ENCODE measurements around the gene CLDN18.
A peak's percentile ranks its signal among the peaks of the same experiment; 100 is the strongest.

CLDN18 gene

GRCh38 chr3:138063416-138063815 is 53.5 kb downstream of the CLDN18 start:
- Mint-ChIP-seq H3K9me3 (ENCODE audit: low read depth) (no peaks in the 10 kb centered on the region), H3K4me3 (no peak overlapping the region), H3K4me1 (ENCODE audit: low read depth) (no peaks in the 10 kb centered on the region), H3K27ac (no peak overlapping the region), H3K27me3 (no peaks in the 10 kb centered on the region), H3K36me3 (no peaks in the 10 kb centered on the region)

GRCh38 chr3:138065949-138066348 is 56.0 kb downstream of the CLDN18 start:
- Mint-ChIP-seq H3K9me3 (ENCODE audit: low read depth) (no peaks in the 10 kb centered on the region), H3K4me3 (no peak overlapping the region), H3K4me1 (ENCODE audit: low read depth) (no peaks in the 10 kb centered on the region), H3K36me3 (no peaks in the 10 kb centered on the region), H3K27ac (no peak overlapping the region), H3K27me3 (peaks cover 4% of the 10 kb centered on the region)

GRCh38 chr3:138066383-138066782 is 56.4 kb downstream of the CLDN18 start:
- Mint-ChIP-seq H3K4me3 (no peak overlapping the region), H3K27me3 (peaks cover 6% of the 10 kb centered on the region), H3K36me3 (no peaks in the 10 kb centered on the region), H3K27ac (no peak overlapping the region), H3K4me1 (ENCODE audit: low read depth) (no peaks in the 10 kb centered on the region), H3K9me3 (ENCODE audit: low read depth) (no peaks in the 10 kb centered on the region)

DNA sequence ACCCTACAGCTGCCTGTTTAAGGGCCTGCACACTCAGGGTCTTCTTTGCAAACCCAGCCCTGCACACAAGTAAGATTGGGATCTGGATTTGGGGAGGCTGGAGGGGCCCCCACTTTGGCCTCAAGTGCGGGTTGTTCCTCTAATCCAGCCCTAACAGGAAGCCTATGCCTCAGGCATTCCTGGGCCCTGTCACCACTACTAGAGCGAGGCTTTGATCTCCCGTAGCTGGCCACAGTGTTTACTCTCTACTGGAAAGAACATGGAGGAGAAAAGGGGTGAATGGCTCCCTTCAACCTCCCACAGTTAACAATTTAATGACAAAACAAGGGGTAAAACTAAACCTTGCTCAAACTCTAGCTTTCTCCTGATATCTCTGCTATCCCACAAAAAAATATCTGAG is 57.0 kb downstream of the CLDN18 start:
- peaks cover 6% of the 10 kb centered on the region for H3K27me3 Mint-ChIP-seq
- no peaks in the 10 kb centered on the region for H3K36me3 Mint-ChIP-seq
- H3K27ac Mint-ChIP-seq: no peak overlapping the region
- no peak overlapping the region for H3K4me3 Mint-ChIP-seq
- H3K9me3 Mint-ChIP-seq (ENCODE audit: low read depth): no peaks in the 10 kb centered on the region
- H3K4me1 Mint-ChIP-seq (ENCODE audit: low read depth): no peaks in the 10 kb centered on the region

- Mint-ChIP-seq H3K9me3 (ENCODE audit: low read depth) (no peaks in the 10 kb centered on the region), H3K36me3 (no peaks in the 10 kb centered on the region), H3K4me1 (ENCODE audit: low read depth) (no peaks in the 10 kb centered on the region), H3K27me3 (peaks cover 6% of the 10 kb centered on the region), H3K4me3 (no peak overlapping the region), H3K27ac (no peak overlapping the region)
Observed at GRCh38 chr3:138068046-138068445, 58.1 kb downstream of the CLDN18 start.

DNA sequence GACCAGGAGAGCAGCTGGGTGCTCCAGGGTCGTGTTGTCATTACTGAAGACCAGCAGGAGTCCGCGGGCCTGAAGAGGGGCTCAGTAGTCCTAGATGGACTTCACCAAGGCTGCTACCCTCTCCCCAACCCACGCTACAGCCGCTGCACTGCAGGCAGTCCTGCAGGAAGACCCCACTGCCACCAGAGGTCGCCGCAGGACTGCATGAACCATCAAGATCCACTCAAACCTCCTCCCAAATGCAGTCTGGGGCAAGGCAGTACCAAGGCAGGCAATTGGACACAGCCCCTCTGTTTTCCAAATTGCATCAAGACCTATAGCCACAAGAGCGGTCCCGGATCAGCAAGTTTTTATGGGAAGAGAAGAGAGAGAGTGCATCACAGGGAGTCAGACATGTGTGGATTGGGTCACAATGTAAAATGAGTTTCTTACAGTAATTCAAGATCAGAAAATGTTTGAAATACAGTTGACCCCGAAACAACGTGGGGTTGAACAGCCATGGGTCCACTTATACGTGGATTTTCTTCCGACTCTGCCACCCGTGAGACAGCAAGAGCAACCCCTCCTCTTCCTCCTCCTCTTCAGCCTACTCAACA is 58.7 kb downstream of the CLDN18 start:
- Mint-ChIP-seq H3K27ac (no peak overlapping the region), H3K36me3 (no peaks in the 10 kb centered on the region), H3K4me3 (no peak overlapping the region), H3K27me3 (peaks cover 6% of the 10 kb centered on the region), H3K4me1 (ENCODE audit: low read depth) (no peaks in the 10 kb centered on the region), H3K9me3 (ENCODE audit: low read depth) (no peaks in the 10 kb centered on the region)

DNA sequence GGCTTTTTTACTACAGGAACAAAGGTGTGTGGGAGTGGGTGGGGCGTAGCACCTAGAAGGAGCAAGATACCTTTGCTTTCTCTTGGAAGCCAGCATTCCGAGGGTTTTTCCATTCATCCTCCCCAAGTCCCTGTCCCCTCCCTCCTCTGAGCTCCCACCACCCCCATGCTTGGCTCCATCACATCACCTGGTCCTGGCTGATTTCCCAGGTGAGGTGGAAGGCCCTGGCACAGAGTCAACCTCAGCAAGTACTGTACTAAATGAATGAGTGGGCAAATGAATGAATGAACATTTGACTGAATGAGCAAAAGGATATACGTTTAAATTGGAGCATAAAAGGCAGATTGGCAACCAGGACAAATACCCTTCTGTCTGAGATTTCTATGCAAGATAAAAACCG is 60.0 kb downstream of the CLDN18 start:
- Mint-ChIP-seq H3K4me3 (no peak overlapping the region), H3K9me3 (ENCODE audit: low read depth) (no peaks in the 10 kb centered on the region), H3K36me3 (no peaks in the 10 kb centered on the region), H3K27me3 (peaks cover 6% of the 10 kb centered on the region), H3K27ac (no peak overlapping the region), H3K4me1 (ENCODE audit: low read depth) (no peaks in the 10 kb centered on the region)

- Mint-ChIP-seq H3K27me3 (peaks cover 7% of the 10 kb centered on the region), H3K27ac (no peak overlapping the region), H3K4me3 (no peak overlapping the region), H3K4me1 (ENCODE audit: low read depth) (no peaks in the 10 kb centered on the region), H3K36me3 (no peaks in the 10 kb centered on the region), H3K9me3 (ENCODE audit: low read depth) (no peaks in the 10 kb centered on the region)
Observed at GRCh38 chr3:138072796-138073195, 62.8 kb downstream of the CLDN18 start.

DNA sequence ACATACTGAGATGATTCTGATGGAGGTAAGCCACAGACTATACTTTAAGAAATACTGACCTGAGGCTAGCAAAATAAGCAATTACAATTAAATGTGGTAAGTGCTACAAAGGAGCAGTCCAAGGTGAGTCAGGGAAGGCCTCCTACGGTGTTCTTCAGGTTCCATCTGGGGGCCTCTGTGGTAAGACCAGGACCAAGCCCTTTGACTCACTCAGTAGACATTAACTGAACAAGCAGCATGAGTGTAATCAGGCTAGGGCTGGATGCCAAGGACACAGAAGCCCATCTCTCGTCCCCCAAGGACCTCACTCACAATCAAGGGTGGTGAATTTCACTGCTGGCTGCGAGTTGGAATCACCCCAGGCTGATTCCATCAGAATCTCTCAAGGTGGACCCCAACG is 68.1 kb downstream of the CLDN18 start:
- no peaks in the 10 kb centered on the region for H3K9me3 Mint-ChIP-seq (ENCODE audit: low read depth)
- H3K4me1 Mint-ChIP-seq (ENCODE audit: low read depth): peaks cover 11% of the 10 kb centered on the region
- no peak overlapping the region for H3K27ac Mint-ChIP-seq
- no peaks in the 10 kb centered on the region for H3K36me3 Mint-ChIP-seq
- peaks cover 3% of the 10 kb centered on the region for H3K27me3 Mint-ChIP-seq
- no peak overlapping the region for H3K4me3 Mint-ChIP-seq

- peaks cover 18% of the 10 kb centered on the region for H3K4me1 Mint-ChIP-seq (ENCODE audit: low read depth)
- no peaks in the 10 kb centered on the region for H3K9me3 Mint-ChIP-seq (ENCODE audit: low read depth)
- no peaks in the 10 kb centered on the region for H3K36me3 Mint-ChIP-seq
- H3K4me3 Mint-ChIP-seq: no peak overlapping the region
- H3K27ac Mint-ChIP-seq: no peak overlapping the region
- H3K27me3 Mint-ChIP-seq: peaks cover 3% of the 10 kb centered on the region
Observed at GRCh38 chr3:138078901-138079344, 69.0 kb downstream of the CLDN18 start.

GRCh38 chr3:138079901-138080300 is 69.9 kb downstream of the CLDN18 start:
- H3K36me3 Mint-ChIP-seq: no peaks in the 10 kb centered on the region
- no peak overlapping the region for H3K4me3 Mint-ChIP-seq
- no peaks in the 10 kb centered on the region for H3K9me3 Mint-ChIP-seq (ENCODE audit: low read depth)
- peaks cover 3% of the 10 kb centered on the region for H3K27me3 Mint-ChIP-seq
- peaks cover 18% of the 10 kb centered on the region for H3K4me1 Mint-ChIP-seq (ENCODE audit: low read depth)
- H3K27ac Mint-ChIP-seq: no peak overlapping the region

DNA sequence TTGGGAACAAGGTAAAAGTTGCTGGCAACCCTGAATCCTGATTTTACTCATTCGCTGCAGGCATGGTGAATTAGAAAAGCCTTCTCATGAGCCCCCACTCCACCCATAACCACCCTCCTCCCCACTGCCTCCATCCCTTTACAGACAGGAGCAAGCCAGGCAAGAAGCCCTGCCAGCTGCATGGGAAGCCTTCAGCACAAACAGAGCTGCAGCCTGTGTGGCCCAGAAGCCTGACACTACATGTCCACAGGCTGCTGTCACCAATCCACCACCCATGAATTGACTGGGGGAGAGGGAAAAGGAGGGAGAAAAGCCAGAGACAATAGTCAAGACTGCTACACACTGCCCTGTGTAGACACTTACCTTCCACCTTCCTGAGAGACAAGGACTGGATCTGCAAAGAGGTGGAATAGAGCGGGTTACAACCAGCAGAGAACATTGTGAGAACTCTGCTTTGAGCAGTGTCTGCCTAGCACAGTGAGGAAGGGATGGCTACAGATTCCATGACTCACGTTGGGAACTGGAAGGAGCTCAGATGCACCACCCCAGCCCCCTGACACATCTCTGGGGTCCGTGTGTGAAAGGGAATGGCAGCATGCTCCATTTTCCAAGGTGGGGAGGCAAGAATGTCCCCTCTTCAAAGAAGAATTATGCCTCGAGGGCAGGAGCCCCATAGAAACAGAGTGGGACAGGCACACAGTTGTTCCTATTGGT is 71.6 kb downstream of the CLDN18 start:
- no peaks in the 10 kb centered on the region for H3K36me3 Mint-ChIP-seq
- no peak overlapping the region for H3K4me3 Mint-ChIP-seq
- H3K9me3 Mint-ChIP-seq (ENCODE audit: low read depth): no peaks in the 10 kb centered on the region
- H3K27me3 Mint-ChIP-seq: peaks cover 1% of the 10 kb centered on the region
- peaks cover 18% of the 10 kb centered on the region for H3K4me1 Mint-ChIP-seq (ENCODE audit: low read depth)
- H3K27ac Mint-ChIP-seq: no peak overlapping the region

GRCh38 chr3:138082085-138082991 is 72.4 kb downstream of the CLDN18 start:
- Mint-ChIP-seq H3K27ac (peak overlapping the region; percentile 36), H3K27me3 (peaks cover 1% of the 10 kb centered on the region), H3K9me3 (ENCODE audit: low read depth) (no peaks in the 10 kb centered on the region), H3K4me1 (ENCODE audit: low read depth) (peaks cover 18% of the 10 kb centered on the region), H3K4me3 (no peak overlapping the region), H3K36me3 (no peaks in the 10 kb centered on the region)

DNA sequence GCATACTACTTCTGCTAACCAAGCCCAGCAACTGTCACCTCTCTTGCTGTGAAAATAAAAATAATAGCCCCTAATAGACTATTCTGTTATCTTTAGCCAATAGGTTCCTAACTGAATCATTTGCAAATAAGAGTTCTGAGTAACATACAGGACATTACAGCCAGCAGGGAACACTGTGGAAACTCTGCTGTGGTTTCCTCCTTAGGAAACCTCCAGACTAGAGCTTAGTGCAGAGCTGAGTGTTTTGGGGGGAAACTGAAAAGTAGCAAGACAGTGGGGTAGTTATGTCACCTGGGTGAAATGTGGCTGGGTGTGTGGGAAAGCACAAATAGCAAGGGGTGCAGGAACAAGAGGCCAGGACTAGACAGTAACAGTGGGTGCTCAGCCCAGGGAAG is 73.0 kb downstream of the CLDN18 start:
- H3K4me3 Mint-ChIP-seq: no peak overlapping the region
- H3K9me3 Mint-ChIP-seq (ENCODE audit: low read depth): no peaks in the 10 kb centered on the region
- H3K36me3 Mint-ChIP-seq: no peaks in the 10 kb centered on the region
- H3K27ac Mint-ChIP-seq: no peak overlapping the region
- H3K27me3 Mint-ChIP-seq: peaks cover 1% of the 10 kb centered on the region
- peaks cover 18% of the 10 kb centered on the region for H3K4me1 Mint-ChIP-seq (ENCODE audit: low read depth)
